ENCODE results near the gene SATB2.

DNA sequence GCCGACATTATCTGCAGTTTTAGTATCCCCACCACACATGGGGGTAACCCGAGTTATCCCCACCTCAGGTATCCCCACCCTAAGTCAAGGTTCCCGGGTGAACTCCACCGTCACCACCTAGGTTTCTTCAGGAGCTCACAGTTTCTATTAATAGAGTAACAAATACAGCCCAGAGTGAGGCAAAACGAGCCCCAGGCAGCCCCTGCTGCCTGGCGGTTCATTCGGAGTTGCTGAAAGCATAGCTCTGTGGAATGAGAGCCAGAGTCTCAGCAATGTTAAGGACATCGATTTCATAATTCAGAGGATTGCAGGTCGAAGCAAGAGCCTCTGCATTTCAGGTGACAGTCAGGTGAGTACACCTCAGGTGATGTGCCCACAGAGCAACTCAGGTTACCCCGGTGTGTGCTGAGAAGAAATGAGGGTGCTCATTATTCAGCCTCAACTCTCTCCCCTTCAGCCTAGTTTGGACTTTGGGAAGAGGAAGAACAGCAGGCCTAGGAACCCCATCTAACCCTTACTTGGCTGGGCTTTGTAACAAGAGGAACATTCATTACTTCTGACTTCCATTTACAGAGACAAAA is 10.7 kb downstream of the SATB2 start:
- TF ChIP-seq, protein P1, sequence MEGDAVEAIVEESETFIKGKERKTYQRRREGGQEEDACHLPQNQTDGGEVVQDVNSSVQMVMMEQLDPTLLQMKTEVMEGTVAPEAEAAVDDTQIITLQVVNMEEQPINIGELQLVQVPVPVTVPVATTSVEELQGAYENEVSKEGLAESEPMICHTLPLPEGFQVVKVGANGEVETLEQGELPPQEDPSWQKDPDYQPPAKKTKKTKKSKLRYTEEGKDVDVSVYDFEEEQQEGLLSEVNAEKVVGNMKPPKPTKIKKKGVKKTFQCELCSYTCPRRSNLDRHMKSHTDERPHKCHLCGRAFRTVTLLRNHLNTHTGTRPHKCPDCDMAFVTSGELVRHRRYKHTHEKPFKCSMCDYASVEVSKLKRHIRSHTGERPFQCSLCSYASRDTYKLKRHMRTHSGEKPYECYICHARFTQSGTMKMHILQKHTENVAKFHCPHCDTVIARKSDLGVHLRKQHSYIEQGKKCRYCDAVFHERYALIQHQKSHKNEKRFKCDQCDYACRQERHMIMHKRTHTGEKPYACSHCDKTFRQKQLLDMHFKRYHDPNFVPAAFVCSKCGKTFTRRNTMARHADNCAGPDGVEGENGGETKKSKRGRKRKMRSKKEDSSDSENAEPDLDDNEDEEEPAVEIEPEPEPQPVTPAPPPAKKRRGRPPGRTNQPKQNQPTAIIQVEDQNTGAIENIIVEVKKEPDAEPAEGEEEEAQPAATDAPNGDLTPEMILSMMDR (IDR thresholded peaks at IDR 0.05 in 8 of 11, conservative IDR thresholded peaks at IDR 0.05 in 3 of 11), result no peak
- TF ChIP-seq POLR2A (IDR thresholded peaks at IDR 0.05), result no peak

All from spleen (tissue), 7 donors.